ENCODE data around the gene PRKCB.

Gene PRKCB

DNA sequence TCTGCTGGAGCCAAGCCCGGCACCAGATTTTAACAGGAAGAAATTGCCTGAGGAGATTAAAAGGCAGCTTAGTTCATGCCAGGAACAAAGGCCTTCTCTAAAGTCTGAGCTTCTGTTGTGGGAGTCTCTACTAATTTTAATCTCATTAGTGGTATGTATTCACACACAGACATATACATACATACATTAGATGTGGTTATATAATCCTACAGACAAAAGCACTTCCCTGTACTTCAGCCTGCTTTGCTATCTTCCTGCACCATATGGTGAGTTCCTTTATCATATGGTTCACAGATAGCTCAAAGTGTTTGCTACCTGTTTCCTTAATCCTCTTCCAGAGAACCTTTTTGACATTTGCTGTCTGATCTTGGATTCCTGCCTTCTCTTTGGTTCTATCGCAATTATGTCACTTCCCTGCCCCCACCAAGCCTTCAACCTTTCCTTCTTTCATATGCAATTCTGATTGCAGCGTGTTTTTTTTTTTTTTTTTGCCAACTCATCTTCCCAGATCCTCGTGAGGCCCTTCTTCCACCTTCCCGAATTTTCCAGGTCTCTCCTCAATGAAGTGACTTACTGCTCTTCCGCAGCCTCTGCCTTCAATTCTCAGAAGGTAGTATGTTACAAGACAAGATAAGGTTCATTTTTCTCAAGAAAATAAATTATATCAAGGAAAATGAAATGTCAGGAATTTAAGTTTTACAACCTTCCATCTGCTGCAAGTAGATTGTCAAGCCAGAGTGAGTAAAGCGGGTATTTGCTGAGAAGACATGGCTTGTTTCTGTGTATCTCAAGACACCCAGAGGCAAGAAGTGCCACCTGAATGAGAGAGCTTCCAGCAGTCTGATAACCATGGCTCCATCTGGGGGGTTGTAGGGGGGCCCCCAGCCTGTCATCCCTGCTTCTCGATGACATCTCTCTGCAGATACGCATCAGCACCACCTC lies 300.1 kb downstream of the PRKCB start:
- peaks cover 9% of the 10 kb centered on the region; the same call in 1 of the 2 replicates for H3K27me3 ChIP-seq (ENCODE audit: low read depth, low read length)
- no peak overlapping the region for H3K27ac ChIP-seq (ENCODE audit: low read length)
- H3K36me3 ChIP-seq (replicated peaks; ENCODE audit: low read depth, low read length) = no peaks in the 10 kb centered on the region
- no peak overlapping the region for H3K4me2 ChIP-seq (ENCODE audit: low read length)
- no peak overlapping the region for H3K4me3 ChIP-seq (ENCODE audit: low read length)
- H3K79me2 ChIP-seq (ENCODE audit: low read length) = no peaks in the 10 kb centered on the region
- H3K9ac ChIP-seq (ENCODE audit: low read length) = no peak overlapping the region
- no peaks in the 10 kb centered on the region; the same call in 1 of the 2 replicates for H4K20me1 ChIP-seq (ENCODE audit: insufficient read depth, low read length)
- no peak overlapping the region for H2AFZ ChIP-seq (ENCODE audit: low read depth, low read length)
- H3K4me1 ChIP-seq (ENCODE audit: low read length) = no peaks in the 10 kb centered on the region
- TF ChIP-seq EZH2phosphoT487 (IDR thresholded peaks at IDR 0.05; ENCODE audit: low read depth) = no peak
- TF ChIP-seq, protein P1, sequence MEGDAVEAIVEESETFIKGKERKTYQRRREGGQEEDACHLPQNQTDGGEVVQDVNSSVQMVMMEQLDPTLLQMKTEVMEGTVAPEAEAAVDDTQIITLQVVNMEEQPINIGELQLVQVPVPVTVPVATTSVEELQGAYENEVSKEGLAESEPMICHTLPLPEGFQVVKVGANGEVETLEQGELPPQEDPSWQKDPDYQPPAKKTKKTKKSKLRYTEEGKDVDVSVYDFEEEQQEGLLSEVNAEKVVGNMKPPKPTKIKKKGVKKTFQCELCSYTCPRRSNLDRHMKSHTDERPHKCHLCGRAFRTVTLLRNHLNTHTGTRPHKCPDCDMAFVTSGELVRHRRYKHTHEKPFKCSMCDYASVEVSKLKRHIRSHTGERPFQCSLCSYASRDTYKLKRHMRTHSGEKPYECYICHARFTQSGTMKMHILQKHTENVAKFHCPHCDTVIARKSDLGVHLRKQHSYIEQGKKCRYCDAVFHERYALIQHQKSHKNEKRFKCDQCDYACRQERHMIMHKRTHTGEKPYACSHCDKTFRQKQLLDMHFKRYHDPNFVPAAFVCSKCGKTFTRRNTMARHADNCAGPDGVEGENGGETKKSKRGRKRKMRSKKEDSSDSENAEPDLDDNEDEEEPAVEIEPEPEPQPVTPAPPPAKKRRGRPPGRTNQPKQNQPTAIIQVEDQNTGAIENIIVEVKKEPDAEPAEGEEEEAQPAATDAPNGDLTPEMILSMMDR (IDR thresholded peaks at IDR 0.05; ENCODE audit: low read depth, low read length) = no peak
- H3K9me3 ChIP-seq (ENCODE audit: insufficient read depth, low read length) = no peaks in the 10 kb centered on the region

DNA sequence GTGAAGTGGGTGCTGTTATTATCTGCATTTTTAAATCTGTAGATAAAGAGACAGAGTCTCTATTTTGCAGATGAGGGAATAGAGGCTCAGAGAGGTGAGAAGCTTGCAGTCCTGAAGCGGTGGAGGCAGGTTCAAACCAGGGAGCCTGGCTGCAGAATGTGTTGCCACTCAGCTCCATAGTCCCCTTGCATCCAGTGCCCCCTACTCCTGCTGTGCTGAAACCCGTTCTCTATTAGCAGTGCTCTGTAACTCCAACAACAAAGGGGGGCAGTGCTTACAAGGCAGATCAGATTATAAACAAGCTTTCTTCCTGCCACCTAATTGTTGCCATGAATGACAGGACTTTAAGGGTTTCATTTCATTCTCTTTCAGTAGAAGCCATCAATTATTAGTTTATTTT lies 302.2 kb downstream of the PRKCB start:
- Histone ChIP-seq H3K9ac (ENCODE audit: low read length) (no peak overlapping the region), H3K36me3 (replicated peaks; ENCODE audit: low read depth, low read length) (no peaks in the 10 kb centered on the region), H3K27ac (ENCODE audit: low read length) (no peak overlapping the region), H3K79me2 (ENCODE audit: low read length) (no peaks in the 10 kb centered on the region), H3K9me3 (ENCODE audit: insufficient read depth, low read length) (no peaks in the 10 kb centered on the region), H3K4me1 (ENCODE audit: low read length) (no peaks in the 10 kb centered on the region), H4K20me1 (ENCODE audit: insufficient read depth, low read length) (no peaks in the 10 kb centered on the region), H2AFZ (ENCODE audit: low read depth, low read length) (no peak overlapping the region), H3K4me3 (ENCODE audit: low read length) (no peak overlapping the region), H3K27me3 (ENCODE audit: low read depth, low read length) (no peaks in the 10 kb centered on the region), H3K4me2 (ENCODE audit: low read length) (no peak overlapping the region)
- no peak for TF ChIP-seq EZH2phosphoT487 (IDR thresholded peaks at IDR 0.05; ENCODE audit: low read depth)
- TF ChIP-seq, protein P1 (IDR thresholded peaks at IDR 0.05; ENCODE audit: low read depth, low read length) = no peak

DNA sequence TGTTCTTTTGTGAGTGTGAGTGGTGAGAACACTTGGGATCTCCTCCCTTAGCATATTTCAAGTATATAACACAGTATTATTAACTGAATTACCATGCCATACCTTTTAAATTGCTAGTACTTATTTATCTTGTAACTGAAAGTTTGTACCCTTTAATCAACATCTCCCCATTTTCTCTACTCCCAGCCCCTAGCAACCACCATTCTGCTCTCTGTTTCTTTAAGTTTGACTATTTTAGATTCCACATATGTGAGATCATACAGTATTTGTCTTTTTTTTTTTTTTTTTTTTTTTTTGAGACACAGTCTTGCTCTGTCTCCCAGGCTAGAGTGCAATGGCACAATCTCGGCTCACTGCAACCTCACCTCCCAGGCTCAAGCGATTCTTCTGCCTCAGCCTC lies 302.8 kb downstream of the PRKCB start:
- Histone ChIP-seq H3K9me3 (ENCODE audit: insufficient read depth, low read length) (no peaks in the 10 kb centered on the region), H4K20me1 (ENCODE audit: insufficient read depth, low read length) (no peaks in the 10 kb centered on the region), H3K4me2 (ENCODE audit: low read length) (no peak overlapping the region), H3K27ac (ENCODE audit: low read length) (no peak overlapping the region), H3K4me1 (ENCODE audit: low read length) (no peaks in the 10 kb centered on the region), H3K79me2 (ENCODE audit: low read length) (no peaks in the 10 kb centered on the region), H2AFZ (ENCODE audit: low read depth, low read length) (no peak overlapping the region), H3K4me3 (ENCODE audit: low read length) (no peak overlapping the region), H3K9ac (ENCODE audit: low read length) (no peak overlapping the region), H3K27me3 (ENCODE audit: low read depth, low read length) (no peaks in the 10 kb centered on the region), H3K36me3 (replicated peaks; ENCODE audit: low read depth, low read length) (no peaks in the 10 kb centered on the region)
- TF ChIP-seq, protein P1 (IDR thresholded peaks at IDR 0.05; ENCODE audit: low read depth, low read length) = no peak
- TF ChIP-seq EZH2phosphoT487 (IDR thresholded peaks at IDR 0.05; ENCODE audit: low read depth) = no peak

DNA sequence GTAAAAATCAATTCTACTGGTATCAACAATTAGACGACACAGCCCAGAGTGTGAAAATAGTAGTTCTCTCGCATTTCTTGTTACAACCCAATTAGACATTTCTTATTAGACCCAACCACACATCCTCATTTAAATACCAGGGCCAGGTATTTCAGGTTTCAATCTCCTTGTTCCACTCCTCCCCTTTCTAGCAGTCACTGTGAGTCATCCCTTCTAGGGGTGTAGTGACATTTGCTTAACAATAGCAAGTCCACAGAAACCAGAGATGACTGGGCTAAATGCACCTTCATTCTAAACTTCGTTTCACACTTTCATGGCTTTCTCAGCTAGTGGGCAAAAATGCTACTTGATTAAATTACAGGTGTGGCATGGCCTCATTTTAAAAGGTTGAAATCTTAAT lies 303.5 kb downstream of the PRKCB start:
- no peaks in the 10 kb centered on the region; the same call in 1 of the 2 replicates for H3K27me3 ChIP-seq (ENCODE audit: low read depth, low read length)
- TF ChIP-seq, protein P1 (IDR thresholded peaks at IDR 0.05; ENCODE audit: low read depth, low read length) = no peak
- TF ChIP-seq EZH2phosphoT487 (IDR thresholded peaks at IDR 0.05; ENCODE audit: low read depth) = no peak
- H3K4me2 ChIP-seq (ENCODE audit: low read length) = no peak overlapping the region
- no peaks in the 10 kb centered on the region for H3K79me2 ChIP-seq (ENCODE audit: low read length)
- H3K4me3 ChIP-seq (ENCODE audit: low read length) = no peak overlapping the region
- H4K20me1 ChIP-seq (ENCODE audit: insufficient read depth, low read length) = no peaks in the 10 kb centered on the region
- no peak overlapping the region for H2AFZ ChIP-seq (ENCODE audit: low read depth, low read length)
- H3K9ac ChIP-seq (ENCODE audit: low read length) = no peak overlapping the region
- no peaks in the 10 kb centered on the region for H3K36me3 ChIP-seq (replicated peaks; ENCODE audit: low read depth, low read length)
- H3K4me1 ChIP-seq (ENCODE audit: low read length) = no peaks in the 10 kb centered on the region
- no peaks in the 10 kb centered on the region for H3K9me3 ChIP-seq (ENCODE audit: insufficient read depth, low read length)
- H3K27ac ChIP-seq (ENCODE audit: low read length) = no peak overlapping the region

Data from OCI-LY3 (cell line).